ENCODE measurements around the gene MORF4L1.

DNA sequence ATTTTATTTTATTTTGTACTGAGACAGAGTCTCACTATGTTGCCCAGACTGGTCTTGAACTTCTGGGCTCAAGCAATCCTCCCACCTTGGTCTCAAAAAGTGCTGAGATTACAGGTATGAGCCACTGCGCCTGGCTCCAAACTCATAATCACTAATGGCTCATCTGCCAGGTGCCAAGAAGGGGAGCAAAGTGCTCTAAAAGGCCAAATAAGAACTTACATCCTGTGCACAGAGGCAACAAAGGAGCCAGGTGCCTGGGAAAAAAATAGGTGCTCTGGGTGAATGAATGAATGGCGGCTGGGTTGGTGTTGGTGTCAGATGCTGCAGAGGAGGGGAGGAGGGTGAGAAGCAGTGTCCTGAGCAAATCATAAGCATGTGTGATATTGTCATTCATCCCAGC is 35.6 kb upstream of the MORF4L1 start:
- TF ChIP-seq POLR2A (IDR thresholded peaks at IDR 0.05) (no peak), POLR2AphosphoS5 (IDR thresholded peaks at IDR 0.05) (no peak)

All from prostate gland (tissue), 1 donor.